ENCODE measurements around the gene PTPRM.

Gene PTPRM

GRCh38 chr18:7626922-7627440 lies 59.9 kb downstream of the PTPRM start:
- no peak for DNase-seq (ENCODE audit: low read depth)

GRCh38 chr18:7629416-7629815 lies 62.3 kb downstream of the PTPRM start:
- DNase-seq (ENCODE audit: low read depth): no peak

GRCh38 chr18:7630731-7631442 lies 63.8 kb downstream of the PTPRM start:
- no peak for DNase-seq (ENCODE audit: low read depth)

GRCh38 chr18:7632152-7633098 lies 65.3 kb downstream of the PTPRM start:
- no peak for DNase-seq (ENCODE audit: low read depth)

GRCh38 chr18:7633171-7633570 lies 66.1 kb downstream of the PTPRM start:
- no peak for DNase-seq (ENCODE audit: low read depth)

DNA sequence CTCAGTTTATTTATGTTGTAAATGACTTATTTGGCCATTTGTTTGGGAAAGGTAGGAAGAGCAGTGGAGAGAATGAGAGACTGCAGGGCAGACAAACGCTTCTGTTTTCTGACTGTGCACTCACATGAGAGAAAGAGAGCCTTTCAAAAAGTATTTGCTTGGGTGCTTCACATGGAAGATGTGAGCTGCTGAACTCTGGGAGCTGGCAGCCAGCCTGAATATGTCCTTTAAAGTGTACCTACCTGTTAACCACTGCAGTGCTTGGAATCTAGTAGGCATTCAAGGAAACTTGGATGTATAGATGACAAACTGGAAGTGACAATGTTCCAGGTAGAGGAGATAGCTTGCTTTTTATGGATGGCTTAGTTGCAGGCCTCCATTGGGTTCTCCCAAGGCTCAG lies 68.8 kb downstream of the PTPRM start:
- DNase-seq (ENCODE audit: low read depth): no peak

- no peak for DNase-seq (ENCODE audit: low read depth)
Observed at GRCh38 chr18:7637269-7637668, 70.2 kb downstream of the PTPRM start.

DNA sequence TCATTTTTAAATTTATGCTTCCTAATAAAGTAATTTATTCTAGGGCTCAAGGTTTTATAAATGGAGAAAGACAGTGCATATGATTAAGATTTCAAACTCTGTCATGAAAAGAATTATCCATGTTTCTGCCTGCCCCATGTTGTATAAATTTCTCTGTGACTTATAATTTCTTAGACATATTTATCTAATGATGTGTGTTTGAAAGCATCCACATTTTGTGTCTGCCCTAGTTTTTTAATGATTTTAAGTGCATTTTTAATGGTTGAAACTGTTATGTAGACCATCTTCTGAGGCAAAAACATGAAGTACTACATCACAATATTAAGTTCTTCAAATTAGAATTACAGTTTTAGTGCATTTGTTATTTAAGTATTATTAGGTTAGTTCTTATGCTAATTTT lies 71.2 kb downstream of the PTPRM start:
- DNase-seq (ENCODE audit: low read depth): no peak

- no peak for DNase-seq (ENCODE audit: low read depth)
Observed at GRCh38 chr18:7641813-7642212, 74.7 kb downstream of the PTPRM start.

DNA sequence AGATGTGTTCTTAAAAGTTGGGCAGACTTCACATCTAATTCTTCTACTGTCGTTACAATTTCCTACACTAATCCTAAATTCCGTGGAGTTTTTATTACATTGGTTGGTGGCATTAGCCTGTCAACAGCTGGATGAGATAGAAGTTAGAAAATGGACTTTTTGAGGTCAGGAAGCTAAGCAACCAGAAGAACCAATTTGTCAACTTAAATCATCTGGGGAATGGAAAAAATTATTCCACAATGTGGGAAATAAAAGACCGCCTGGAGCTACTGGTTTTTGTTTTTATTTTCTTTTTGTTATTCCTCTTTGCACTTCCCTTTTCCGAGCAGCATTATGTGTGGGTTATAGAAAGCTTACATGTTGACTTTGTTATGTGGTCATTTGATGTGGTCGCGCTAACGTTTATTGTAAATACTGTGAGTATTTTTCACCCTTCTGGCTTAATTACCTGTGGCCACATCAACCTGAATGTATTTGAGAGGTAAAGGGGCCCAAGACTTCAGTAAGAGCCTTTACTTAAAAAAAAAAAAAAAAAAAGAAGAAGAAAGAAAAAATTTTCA lies 75.3 kb downstream of the PTPRM start:
- no peak for DNase-seq (ENCODE audit: low read depth)

DNA sequence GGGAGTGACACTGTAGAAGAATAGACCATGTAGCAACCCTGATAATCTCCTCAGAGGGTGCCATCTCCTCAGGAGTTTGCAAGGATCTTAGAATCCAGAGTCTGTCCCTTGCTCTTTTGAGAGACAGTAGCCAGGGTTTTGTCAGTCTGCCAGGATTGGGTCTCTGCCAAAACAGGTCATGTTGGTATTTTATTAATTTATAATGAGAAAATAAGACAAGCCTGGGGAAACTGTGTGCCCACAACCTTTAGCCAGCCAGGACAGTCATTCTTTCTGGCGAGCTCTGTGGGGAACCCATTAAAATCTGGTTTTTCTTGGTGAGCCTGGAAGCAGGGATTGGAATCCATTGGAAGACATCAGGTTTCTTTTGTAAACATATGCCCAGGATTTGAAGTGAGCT lies 78.6 kb downstream of the PTPRM start:
- no peak for DNase-seq (ENCODE audit: low read depth)

- no peak for DNase-seq (ENCODE audit: low read depth)
Observed at GRCh38 chr18:7646174-7646886, 79.2 kb downstream of the PTPRM start.

- no peak for DNase-seq (ENCODE audit: low read depth)
Observed at GRCh38 chr18:7647500-7647899, 80.4 kb downstream of the PTPRM start.

DNA sequence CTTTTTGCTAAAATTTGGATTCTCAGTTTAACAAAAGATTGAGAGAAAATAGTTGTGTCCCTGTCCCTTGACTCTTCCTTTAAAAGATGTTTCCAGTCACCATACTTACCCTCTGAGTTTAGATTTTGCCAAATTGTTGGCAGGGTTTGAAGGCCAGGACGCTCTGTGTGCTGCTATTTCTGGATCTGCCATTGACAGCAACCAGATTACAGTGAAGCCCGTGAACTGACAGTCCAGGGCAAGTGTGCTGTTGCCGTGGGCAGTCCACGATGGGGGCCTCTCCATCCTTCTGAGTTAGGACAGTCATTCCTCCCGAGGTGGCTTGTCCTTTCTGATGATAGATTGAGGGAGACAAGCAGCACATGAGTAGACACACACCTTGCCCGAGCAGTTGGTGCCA lies 89.9 kb downstream of the PTPRM start:
- no peak for DNase-seq (ENCODE audit: low read depth)

DNA sequence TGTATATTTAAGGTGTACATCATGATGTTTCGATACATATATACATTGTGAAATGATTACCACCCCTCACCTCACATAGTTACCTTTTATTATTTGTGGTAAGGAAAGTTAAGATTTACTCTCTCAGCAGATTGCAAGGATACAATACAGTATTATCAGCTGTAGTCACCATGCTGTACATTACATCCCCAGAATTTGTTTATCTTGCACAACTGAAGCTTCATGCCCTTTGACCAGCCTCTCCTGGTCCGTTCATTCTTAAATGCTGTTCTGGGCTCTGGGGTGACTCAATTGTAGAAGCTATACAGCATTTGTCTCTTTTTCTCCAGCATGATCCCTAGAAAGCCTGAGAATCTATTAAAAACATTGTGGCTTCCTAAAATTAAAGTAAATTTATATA lies 90.8 kb downstream of the PTPRM start:
- DNase-seq (ENCODE audit: low read depth): no peak

DNA sequence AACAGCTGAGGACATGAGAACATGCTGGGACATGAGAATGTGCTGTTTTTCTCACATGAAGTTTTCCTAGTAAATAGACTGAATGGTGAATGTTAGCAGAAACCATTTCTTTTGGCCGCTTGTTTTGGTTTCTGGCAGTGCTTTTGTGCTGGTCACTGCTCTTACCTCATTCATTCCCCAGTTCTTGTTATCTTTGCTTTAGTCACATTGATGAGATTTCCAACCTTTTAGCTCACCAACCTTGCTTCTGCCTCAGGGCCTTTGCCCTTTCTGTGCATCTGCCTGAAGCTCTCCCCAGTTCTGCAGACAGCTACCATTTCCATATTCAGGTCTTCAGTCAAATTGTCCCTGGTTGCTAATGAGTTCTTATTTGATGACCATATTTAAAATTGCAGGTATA lies 91.6 kb downstream of the PTPRM start:
- DNase-seq (ENCODE audit: low read depth): no peak

GRCh38 chr18:7661207-7661606 lies 94.1 kb downstream of the PTPRM start:
- no peak for DNase-seq (ENCODE audit: low read depth)

DNA sequence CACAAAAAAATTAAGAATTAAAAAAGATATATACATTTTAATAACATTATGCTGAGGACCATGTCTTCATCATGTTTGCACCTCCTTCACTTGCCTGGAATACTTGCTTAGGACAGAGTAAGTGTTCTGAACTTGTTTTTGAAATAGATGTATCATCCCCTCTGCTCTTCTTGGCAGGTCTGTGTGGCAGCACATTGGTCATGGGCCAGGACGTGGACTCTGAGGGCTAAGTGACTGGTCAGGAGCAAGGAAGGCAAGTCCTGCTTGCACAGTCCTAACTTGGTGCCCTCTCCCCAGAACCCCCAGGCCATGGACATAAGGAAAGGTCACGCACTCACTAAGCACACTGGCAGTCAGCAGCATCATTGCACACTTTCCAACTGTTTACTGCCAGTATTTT lies 95.8 kb downstream of the PTPRM start:
- DNase-seq (ENCODE audit: low read depth): no peak

DNA sequence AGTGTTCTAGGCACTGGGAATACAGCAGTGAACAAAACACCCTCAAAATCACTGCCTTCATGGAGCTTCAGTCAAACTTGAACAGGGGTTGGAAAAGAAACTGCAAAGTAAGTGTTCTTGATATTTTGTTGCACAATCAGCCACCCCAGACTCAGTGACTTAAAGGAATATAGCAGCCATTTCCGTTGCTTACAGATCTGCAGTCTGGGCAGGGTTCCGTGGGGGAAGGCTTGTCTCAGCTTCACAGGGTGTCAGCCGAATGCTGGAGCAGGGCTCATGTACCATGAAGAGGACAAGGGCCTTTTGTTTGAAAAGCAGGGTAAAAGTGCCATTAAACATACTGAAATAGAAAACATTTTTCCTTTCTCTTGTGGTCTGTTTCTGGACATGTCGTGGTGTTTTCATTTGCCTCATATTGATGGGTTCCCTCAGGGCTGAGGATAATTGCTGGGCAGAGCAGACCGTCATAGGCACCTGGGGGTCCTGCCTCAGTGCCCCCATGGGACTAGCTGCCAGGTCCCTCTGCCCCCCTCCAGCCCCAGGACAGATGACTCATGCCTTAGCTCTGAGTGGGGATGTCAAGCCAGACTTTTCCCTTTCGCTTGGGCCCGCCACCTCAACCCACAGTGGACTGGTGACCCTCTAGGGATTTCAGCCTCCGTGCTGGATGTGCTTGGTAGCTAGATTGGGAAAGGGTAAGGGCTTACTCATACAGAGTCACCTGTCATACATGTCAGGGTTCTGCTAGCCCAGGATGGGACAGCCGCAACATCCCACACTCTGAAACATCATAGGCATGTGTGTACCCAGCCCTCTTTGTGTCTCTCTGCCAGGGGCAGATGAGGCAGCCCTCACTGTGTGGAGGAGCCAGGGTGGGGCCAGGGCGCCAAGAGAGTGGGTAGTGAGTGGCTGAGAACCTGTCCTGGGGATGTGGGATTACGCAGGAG lies 96.5 kb downstream of the PTPRM start:
- no peak for DNase-seq (ENCODE audit: low read depth)

DNA sequence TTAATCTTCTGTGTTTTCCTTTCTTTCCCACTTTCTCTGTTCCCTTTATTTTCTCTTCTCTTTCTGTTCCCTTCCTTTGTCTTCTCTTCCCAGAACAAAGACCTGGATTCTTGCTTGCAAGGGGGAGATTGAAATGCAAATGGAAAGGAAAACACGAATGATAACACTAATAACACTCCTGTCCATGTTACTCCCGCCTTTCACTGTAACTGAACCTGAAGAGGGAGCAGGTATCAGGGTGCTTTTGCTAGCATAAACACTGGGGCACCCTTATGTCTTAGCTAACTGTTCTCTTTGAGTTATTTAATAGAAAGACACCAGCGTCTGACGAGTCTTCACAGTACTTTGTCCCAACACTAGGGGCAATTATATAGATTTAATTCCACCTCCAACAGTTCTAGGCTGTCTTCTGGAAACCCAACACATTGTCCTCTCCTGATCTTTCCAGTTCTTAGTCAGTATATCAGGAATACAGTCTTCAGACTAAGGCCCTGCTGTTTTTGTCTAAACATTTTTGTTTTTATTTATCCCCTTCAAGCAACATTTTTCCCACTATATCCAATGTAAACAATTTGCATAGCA lies 99.2 kb downstream of the PTPRM start:
- DNase-seq (ENCODE audit: low read depth): no peak

DNA sequence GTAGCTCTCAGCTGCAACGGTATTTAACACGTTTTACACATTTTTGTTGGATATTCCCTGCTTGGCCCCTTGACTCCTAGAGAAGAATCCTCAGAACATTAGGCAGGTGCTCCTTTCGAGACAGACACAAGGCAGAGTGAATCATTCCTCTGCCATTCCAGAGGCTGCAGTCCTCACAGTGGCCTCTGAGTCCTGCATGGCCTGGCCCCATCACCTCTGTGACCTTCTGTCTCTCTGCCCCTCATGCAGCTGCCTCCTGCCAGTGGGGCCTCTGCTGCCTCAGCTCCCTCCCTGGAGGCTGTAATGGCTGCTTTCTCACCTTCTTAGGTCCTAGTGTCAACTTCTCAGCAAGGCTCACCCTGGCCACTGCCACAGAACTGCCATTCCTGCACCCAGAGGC lies 101.3 kb downstream of the PTPRM start:
- no peak for DNase-seq (ENCODE audit: low read depth)

Data from activated T-cell treated with anti-CD3 and anti-CD28 coated beads for 48 hours (primary cell).